Measurements from ENCODE around the gene TTC21B. TPM values are rescaled to one million over a fixed set of nuclear protein-coding genes. Genes with fewer than 3 reads are reported as not detected.
A peak's percentile ranks its signal among the peaks of the same experiment; 100 is the strongest.

The TTC21B gene
- total and polyA plus RNA-seq, 10 of the 15 experiments (the other 5 are each of a cell fraction or from before 2014, with no cell fraction given): 2.7 to 22.4 (median 11.3) TPM

DNA sequence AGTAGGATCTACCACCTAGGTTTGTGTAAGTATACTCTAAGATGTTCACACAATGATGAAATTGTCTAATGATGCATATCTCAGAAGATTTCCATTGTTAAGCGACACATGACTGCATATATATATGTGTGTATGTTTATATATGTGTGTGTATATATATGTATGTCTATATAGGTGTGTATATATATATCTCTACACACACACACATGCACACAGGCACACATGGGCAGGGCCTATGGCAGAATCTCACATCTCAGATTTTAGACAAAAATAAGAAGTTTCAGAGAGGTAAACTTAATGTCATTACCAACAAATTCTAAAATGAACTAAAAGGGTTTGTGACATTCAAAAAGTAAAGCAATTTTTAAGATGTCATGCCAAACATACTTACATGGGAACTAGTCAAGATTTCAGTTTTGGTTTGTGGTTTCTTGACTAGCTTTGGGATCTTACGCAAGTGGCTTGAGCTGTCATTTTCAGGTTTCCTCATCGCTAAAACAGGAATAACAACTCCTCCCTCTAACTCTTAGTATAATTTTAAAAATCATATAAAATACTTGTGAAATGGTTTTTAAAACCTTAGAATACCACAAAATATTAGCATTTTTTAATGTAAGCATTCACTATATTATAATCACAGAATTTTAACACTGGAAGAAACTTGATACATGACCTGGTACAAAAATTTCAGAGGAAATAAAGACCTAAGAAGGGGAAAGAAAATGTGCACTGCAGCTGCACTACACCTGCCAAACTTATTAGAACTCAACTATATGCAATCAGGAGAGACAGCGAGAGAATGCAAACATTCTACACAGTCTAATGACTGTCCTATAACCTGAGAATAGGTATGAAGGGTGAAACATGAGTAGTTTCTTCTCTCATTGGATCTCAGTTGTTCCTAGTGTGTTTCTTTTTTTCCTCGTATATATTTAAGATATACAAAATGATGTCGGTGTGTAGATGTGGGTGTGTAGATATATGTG lies 75.7 kb downstream of the TTC21B start:
- Histone ChIP-seq H3K36me3 (ENCODE audit: control insufficient read depth in 2 of 2, insufficient read depth in 2 of 2, low read length in 1 of 2) (peaks cover 0 to 4% of the 10 kb centered on the region in 2 experiments; a peak in 2 of 4 replicates), H3K27me3 (replicated peaks in 1 of 2; ENCODE audit: control insufficient read depth in 2 of 2, insufficient read depth in 2 of 2, low read length in 1 of 2) (no peaks in the 10 kb centered on the region), H3K27ac (ENCODE audit: control insufficient read depth, insufficient read depth) (peak overlapping the region; percentile 30), H3K9ac (ENCODE audit: control insufficient read depth, insufficient read depth, low read length) (no peak overlapping the region), H3K4me2 (ENCODE audit: control insufficient read depth, insufficient read depth) (no peak overlapping the region; the same call in 1 of the 2 replicates), H3K9me3 (replicated peaks; ENCODE audit: control insufficient read depth, insufficient read depth, low read length) (no peaks in the 10 kb centered on the region), H3K4me1 (ENCODE audit: control insufficient read depth, insufficient read depth, low read length) (peaks cover 7% of the 10 kb centered on the region; the same call in 1 of the 2 replicates), H3K79me2 (ENCODE audit: control insufficient read depth, insufficient read depth, low read length) (no peaks in the 10 kb centered on the region), H3K4me3 (no peak overlapping the region), H4K20me1 (ENCODE audit: control insufficient read depth, insufficient read depth) (no peaks in the 10 kb centered on the region), H2AFZ (ENCODE audit: control insufficient read depth, low read depth, low read length) (no peak overlapping the region)
- 65% methylated on average over 6 of the region's 6 CpGs for WGBS (ENCODE audit: insufficient coverage, insufficient replicate concordance, low lambda C conversion rate, missing lambda C conversion rate)
- RAD21 ChIA-PET (ENCODE audit: unreplicated experiment): interaction anchor here (0.9 to 1.2 kb wide), 3 partner anchors 18 to 75 kb away, joined by 3 read pairs; no protein-coding TSS in a partner anchor
- FAIRE-seq: peak; percentile 88
- ATAC-seq: peak; percentile 78
- intact Hi-C loops (cut with micrococcal nuclease; ENCODE audit: unreplicated experiment) (loop anchor here (5.0 to 10.0 kb wide), 2 partner anchors 74 to 313 kb away; partner anchors contain the start of gene TTC21B), in situ Hi-C loops (cut with MboI) (no loop called here)
- CTCF ChIA-PET: interaction anchor here (0.8 to 1.5 kb wide), 3 partner anchors 74 to 438 kb away, joined by 3 to 4 read pairs (median 3); no protein-coding TSS in a partner anchor
- SMC1A ChIA-PET (ENCODE audit: uncharacterized antibody, unreplicated experiment): interaction anchor here (0.6 to 1.3 kb wide), 5 partner anchors 11 to 475 kb away, joined by 3 to 6 read pairs (median 3); no protein-coding TSS in a partner anchor
- no TSS peak for BruUV-seq (replicated peaks)
- POLR2A ChIA-PET: no interaction called here
- peak; percentile 30 for DNase-seq (ENCODE audit: low read depth, low spot score)
- no peak for TF ChIP-seq NKRF (conservative IDR thresholded peaks at IDR 0.05)
- no peak for TF ChIP-seq SIN3A (IDR thresholded peaks at IDR 0.05; ENCODE audit: low read depth, low read length)
- peak; percentile 89 for TF ChIP-seq RUNX3 (IDR thresholded peaks at IDR 0.05; ENCODE audit: low read length)
- no peak for TF ChIP-seq TCF3 (IDR thresholded peaks at IDR 0.05; ENCODE audit: borderline replicate concordance, insufficient read depth, low read depth, low read length)
- no peak for TF ChIP-seq ZNF24 (IDR thresholded peaks at IDR 0.05)
- TF ChIP-seq NR2C2 (IDR thresholded peaks at IDR 0.05; ENCODE audit: borderline replicate concordance, control insufficient read depth, insufficient read length, low read depth): no peak
- no peak for TF ChIP-seq MYB (IDR thresholded peaks at IDR 0.05; ENCODE audit: borderline replicate concordance, low read depth, low read length)
- TF ChIP-seq IKZF2 (IDR thresholded peaks at IDR 0.05): peak; percentile 57 to 59; a peak in 2 of 4 replicates
- TF ChIP-seq TARDBP (IDR thresholded peaks at IDR 0.05; ENCODE audit: borderline replicate concordance): no peak
- no peak for TF ChIP-seq BRCA1 (IDR thresholded peaks at IDR 0.05; ENCODE audit: low read depth, low read length)
- no peak for TF ChIP-seq MEF2A (IDR thresholded peaks at IDR 0.05; ENCODE audit: insufficient read depth, low read depth, low read length)
- TF ChIP-seq CUX1 (IDR thresholded peaks at IDR 0.05; ENCODE audit: insufficient replicate concordance, low read depth, low read length): no peak
- no peak for TF ChIP-seq ASH2L (IDR thresholded peaks at IDR 0.05; ENCODE audit: borderline replicate concordance, low read depth)
- peak; percentile 43; the same call in 1 of the 2 replicates for TF ChIP-seq ATF7 (IDR thresholded peaks at IDR 0.05; ENCODE audit: low read depth)
- no peak for TF ChIP-seq ZSCAN29 (IDR thresholded peaks at IDR 0.05)

Data from GM12878 (cell line).